RWPE1 (cell line): ENCODE data around the gene DDHD1.

Source experiments
- CTCF ChIA-PET: fragments of 350-600 bp; sonication (Branson Sonifier 250); formaldehyde crosslinking; extraction: SDS; loops from one replicate; lab custom pipeline; 2021; lab: Yijun Ruan, JAX
- POLR2A ChIA-PET: fragments of 400-600 bp; formaldehyde crosslinking; extraction: SDS; loops from one replicate; lab custom pipeline; 2020; ENCODE audit warnings: antibody characterized with exemption; ENCODE audit not compliant: low non-redundant PET; lab: Yijun Ruan, JAX
- DNase-seq: peaks from one replicate; pipeline ENCODE4 v3.0.0; 2012; ENCODE audit warnings: low spot score
- H3K27ac ChIP-seq: fragments of 450-650 bp; 2 replicates; pipeline ENCODE4 v1.5.1; 2017
- CTCF ChIP-seq: fragments of 450-650 bp; conservative IDR thresholded peaks from 2 replicates; pipeline ENCODE4 v1.5.1; 2017; ENCODE audit warnings: low read depth, mild to moderate bottlenecking

The DDHD1 gene

DNA sequence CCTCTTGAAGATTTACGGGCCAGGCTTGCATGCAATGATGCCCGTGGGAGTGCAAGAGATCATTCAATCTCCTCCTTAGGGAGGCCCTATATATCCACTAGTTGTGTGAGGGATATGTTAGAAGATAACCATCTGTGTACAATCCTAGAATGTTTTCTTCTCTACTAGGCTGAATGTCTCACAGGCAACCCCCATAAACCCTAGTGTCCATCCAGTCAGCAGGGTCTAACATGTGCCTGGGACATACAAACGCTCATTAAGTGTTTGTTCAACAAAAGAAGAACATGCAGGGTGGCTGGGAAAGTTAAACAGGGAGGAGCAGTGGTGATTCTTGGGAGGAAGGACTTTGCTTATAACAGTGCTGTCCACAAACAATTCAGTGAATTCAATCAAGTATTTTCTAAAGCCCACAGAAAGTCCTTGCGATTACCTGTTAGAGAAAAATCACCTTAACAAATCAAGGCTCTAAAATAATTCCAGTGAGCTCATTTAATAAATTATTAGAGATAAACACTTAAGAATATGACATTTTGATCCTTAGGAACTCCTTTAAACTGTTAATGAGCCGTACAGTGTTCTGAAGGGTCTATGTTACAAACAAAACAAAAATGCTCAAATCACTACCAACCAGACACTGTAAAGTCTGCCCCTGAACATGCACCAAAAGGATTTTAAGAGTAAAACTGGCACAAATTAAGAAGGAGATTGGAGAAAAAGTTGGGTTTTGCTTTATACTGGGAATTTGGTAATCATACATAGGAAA is 105.6 kb downstream of the DDHD1 start:
- CTCF ChIA-PET, result no interaction called here
- POLR2A ChIA-PET, result no interaction called here
- no peak overlapping the region for H3K27ac ChIP-seq
- DNase-seq, result no peak
- TF ChIP-seq CTCF, result no peak

DNA sequence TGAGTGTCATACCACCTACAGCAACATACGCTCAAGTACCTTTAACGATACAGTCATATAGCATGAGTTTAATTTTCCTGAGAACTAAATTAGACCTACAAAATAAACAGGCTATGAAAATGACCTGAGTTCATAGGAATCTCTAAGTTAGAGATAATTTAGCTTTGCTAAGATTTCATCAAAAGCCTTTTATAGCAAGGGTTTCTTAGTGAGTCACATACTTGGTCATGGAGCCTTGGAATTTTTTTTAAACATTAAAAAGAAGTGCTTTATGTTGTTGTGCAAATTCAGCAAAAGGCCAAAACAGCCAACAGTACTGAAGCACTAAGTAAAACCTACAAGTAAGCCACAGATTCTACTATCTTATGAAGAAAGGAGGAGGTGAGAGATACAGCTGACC is 108.6 kb downstream of the DDHD1 start:
- H3K27ac ChIP-seq, result no peak overlapping the region
- POLR2A ChIA-PET, result no interaction called here
- CTCF ChIA-PET, result no interaction called here
- no peak for TF ChIP-seq CTCF
- no peak for DNase-seq

- no peak for TF ChIP-seq CTCF
- DNase-seq, result no peak
- POLR2A ChIA-PET, result no interaction called here
- no peak overlapping the region for H3K27ac ChIP-seq
- CTCF ChIA-PET, result no interaction called here
These were observed 110.0 kb downstream of the DDHD1 start for GRCh38 chr14:53043027-53043581.

GRCh38 chr14:53042480-53042879 is 110.6 kb downstream of the DDHD1 start:
- ChIA-PET POLR2A (no interaction called here), CTCF (no interaction called here)
- no peak overlapping the region for H3K27ac ChIP-seq
- no peak for DNase-seq
- TF ChIP-seq CTCF, result no peak

DNA sequence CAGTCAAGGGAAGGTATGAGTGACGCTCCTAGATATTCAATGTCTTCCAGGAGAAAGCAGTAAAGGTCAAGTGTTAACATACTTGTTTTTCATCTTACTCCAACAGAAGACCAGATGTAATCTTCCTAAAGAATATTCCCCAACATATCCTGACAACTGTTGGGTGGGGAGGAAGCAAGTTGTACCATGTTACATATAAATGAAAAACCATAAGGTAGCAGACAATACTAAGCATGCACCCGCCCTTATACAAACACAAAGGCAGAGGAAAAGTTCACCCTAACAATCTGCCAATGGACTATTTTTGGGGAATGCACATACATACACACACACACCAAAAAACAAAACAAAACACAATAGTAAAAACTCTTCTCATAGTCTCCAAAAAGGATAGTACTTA is 112.1 kb downstream of the DDHD1 start:
- H3K27ac ChIP-seq, result no peak overlapping the region
- POLR2A ChIA-PET, result no interaction called here
- DNase-seq, result no peak
- CTCF ChIA-PET, result no interaction called here
- TF ChIP-seq CTCF, result no peak

GRCh38 chr14:53038629-53039028 is 114.5 kb downstream of the DDHD1 start:
- POLR2A ChIA-PET, result no interaction called here
- no peak for DNase-seq
- H3K27ac ChIP-seq, result no peak overlapping the region
- CTCF ChIA-PET, result no interaction called here
- TF ChIP-seq CTCF, result no peak
